ENCODE results near the gene SMIM45.

SMIM45 gene

GRCh38 chr22:41910050-41911000, 41.6 kb upstream of the SMIM45 start:
- Mint-ChIP-seq H3K4me3 (ENCODE audit: unreplicated experiment) (no peak overlapping the region), H3K9me3 (ENCODE audit: unreplicated experiment) (peaks cover 4% of the 10 kb centered on the region), H3K36me3 (ENCODE audit: unreplicated experiment) (no peaks in the 10 kb centered on the region), H3K27ac (ENCODE audit: unreplicated experiment) (no peak overlapping the region), H3K27me3 (ENCODE audit: unreplicated experiment) (peaks cover 22% of the 10 kb centered on the region), H3K4me1 (ENCODE audit: low read depth, unreplicated experiment) (peaks cover 6% of the 10 kb centered on the region)
- peak; percentile 60 for DNase-seq
- no peak for TF ChIP-seq CTCF (IDR thresholded peaks at IDR 0.05; ENCODE audit: partially characterized antibody, unreplicated experiment)

- H3K4me3 Mint-ChIP-seq (ENCODE audit: unreplicated experiment) = peak overlapping the region; percentile 21
- H3K27me3 Mint-ChIP-seq (ENCODE audit: unreplicated experiment) = peaks cover 30% of the 10 kb centered on the region
- TF ChIP-seq CTCF (IDR thresholded peaks at IDR 0.05; ENCODE audit: partially characterized antibody, unreplicated experiment) = no peak
- no peak overlapping the region for H3K27ac Mint-ChIP-seq (ENCODE audit: unreplicated experiment)
- DNase-seq = no peak
- H3K36me3 Mint-ChIP-seq (ENCODE audit: unreplicated experiment) = no peaks in the 10 kb centered on the region
- peaks cover 8% of the 10 kb centered on the region for H3K9me3 Mint-ChIP-seq (ENCODE audit: unreplicated experiment)
- H3K4me1 Mint-ChIP-seq (ENCODE audit: low read depth, unreplicated experiment) = peaks cover 8% of the 10 kb centered on the region
Observed at GRCh38 chr22:41911001-41911611, 40.8 kb upstream of the SMIM45 start.

- Mint-ChIP-seq H3K27me3 (ENCODE audit: unreplicated experiment) (peaks cover 37% of the 10 kb centered on the region), H3K36me3 (ENCODE audit: unreplicated experiment) (no peaks in the 10 kb centered on the region), H3K4me3 (ENCODE audit: unreplicated experiment) (no peak overlapping the region), H3K27ac (ENCODE audit: unreplicated experiment) (no peak overlapping the region), H3K4me1 (ENCODE audit: low read depth, unreplicated experiment) (peaks cover 8% of the 10 kb centered on the region), H3K9me3 (ENCODE audit: unreplicated experiment) (peaks cover 5% of the 10 kb centered on the region)
- DNase-seq = no peak
- no peak for TF ChIP-seq CTCF (IDR thresholded peaks at IDR 0.05; ENCODE audit: partially characterized antibody, unreplicated experiment)
Observed at GRCh38 chr22:41912338-41913039, 39.5 kb upstream of the SMIM45 start.

GRCh38 chr22:41913040-41913719, 38.8 kb upstream of the SMIM45 start:
- Mint-ChIP-seq H3K9me3 (ENCODE audit: unreplicated experiment) (peaks cover 4% of the 10 kb centered on the region), H3K27ac (ENCODE audit: unreplicated experiment) (no peak overlapping the region), H3K36me3 (ENCODE audit: unreplicated experiment) (no peaks in the 10 kb centered on the region), H3K27me3 (ENCODE audit: unreplicated experiment) (peaks cover 38% of the 10 kb centered on the region), H3K4me3 (ENCODE audit: unreplicated experiment) (no peak overlapping the region), H3K4me1 (ENCODE audit: low read depth, unreplicated experiment) (peaks cover 8% of the 10 kb centered on the region)
- TF ChIP-seq CTCF (IDR thresholded peaks at IDR 0.05; ENCODE audit: partially characterized antibody, unreplicated experiment) = no peak
- no peak for DNase-seq
